ENCODE data around the gene REC8. TPM values are rescaled to one million over a fixed set of nuclear protein-coding genes. Genes with fewer than 3 reads are reported as not detected.
A peak's percentile ranks its signal among the peaks of the same experiment; 100 is the strongest.

Gene REC8
- polyA plus RNA-seq, 1 donor (not counting 4 experiments of a cell fraction or from before 2014, with no cell fraction given) = 6.3 TPM

DNA sequence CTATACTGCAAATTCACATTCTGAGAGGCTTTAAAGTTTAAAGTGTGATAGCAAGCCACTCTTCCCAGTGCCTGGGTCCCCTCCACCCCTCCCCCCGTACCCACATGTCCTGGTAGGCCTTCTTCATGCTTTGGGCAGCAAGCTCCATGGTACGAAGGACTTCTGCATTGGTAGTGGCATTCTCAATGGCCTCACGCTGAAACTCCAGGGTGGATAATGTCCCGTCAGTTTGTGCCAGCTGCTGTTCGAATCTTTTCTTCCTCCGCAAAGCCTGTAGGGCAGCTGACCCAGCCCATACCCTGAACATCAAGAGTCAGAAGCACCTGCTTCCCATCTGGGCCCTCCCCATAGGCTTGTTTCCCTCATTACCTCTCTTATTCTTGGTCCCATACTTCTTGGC lies 39.4 kb downstream of the REC8 start:
- H2AFZ ChIP-seq (ENCODE audit: control insufficient read depth, low read length) = no peak overlapping the region
- DNase-seq (ENCODE audit: low read depth, low spot score) = no peak
- no peaks in the 10 kb centered on the region for H3K9me3 ChIP-seq (ENCODE audit: control insufficient read depth, low read depth, low read length)
- H3K36me3 ChIP-seq (ENCODE audit: control insufficient read depth in 2 of 2, extremely low read depth in 1 of 2, insufficient read depth in 2 of 2, low read length in 2 of 2) = peaks cover 18 to 25% of the 10 kb centered on the region in 2 experiments
- H3K27me3 ChIP-seq (ENCODE audit: control insufficient read depth, extremely low read depth, insufficient read depth, low read length) = no peaks in the 10 kb centered on the region
- peaks cover 11% of the 10 kb centered on the region for H3K4me1 ChIP-seq (ENCODE audit: control insufficient read depth, extremely low read depth, insufficient read depth, low read length)
- H4K20me1 ChIP-seq (ENCODE audit: control insufficient read depth, extremely low read depth, insufficient read depth, low read length) = no peaks in the 10 kb centered on the region
- no peak overlapping the region for H3K4me3 ChIP-seq (ENCODE audit: control insufficient read depth in 2 of 3, extremely low read depth in 1 of 3, insufficient read depth in 2 of 3, low read depth in 1 of 3, low read length in 3 of 3)
- no peak overlapping the region for H3K4me2 ChIP-seq (ENCODE audit: control insufficient read depth, extremely low read depth, insufficient read depth, low read depth, low read length)
- H3K9me1 ChIP-seq (ENCODE audit: control insufficient read depth, extremely low read depth, insufficient read depth, low read length) = no peaks in the 10 kb centered on the region
- H3K79me2 ChIP-seq (ENCODE audit: control insufficient read depth, insufficient read depth, low read length) = peaks cover 4% of the 10 kb centered on the region
- dilution Hi-C loops (cut with MboI; ENCODE audit: extremely low pct_ligation_motif_present, low sequenced_read_pairs) = no loop called here
- FAIRE-seq = no peak
- TF ChIP-seq EZH2 (IDR thresholded peaks at IDR 0.05; ENCODE audit: low read length) = no peak
- TF ChIP-seq, protein P1, sequence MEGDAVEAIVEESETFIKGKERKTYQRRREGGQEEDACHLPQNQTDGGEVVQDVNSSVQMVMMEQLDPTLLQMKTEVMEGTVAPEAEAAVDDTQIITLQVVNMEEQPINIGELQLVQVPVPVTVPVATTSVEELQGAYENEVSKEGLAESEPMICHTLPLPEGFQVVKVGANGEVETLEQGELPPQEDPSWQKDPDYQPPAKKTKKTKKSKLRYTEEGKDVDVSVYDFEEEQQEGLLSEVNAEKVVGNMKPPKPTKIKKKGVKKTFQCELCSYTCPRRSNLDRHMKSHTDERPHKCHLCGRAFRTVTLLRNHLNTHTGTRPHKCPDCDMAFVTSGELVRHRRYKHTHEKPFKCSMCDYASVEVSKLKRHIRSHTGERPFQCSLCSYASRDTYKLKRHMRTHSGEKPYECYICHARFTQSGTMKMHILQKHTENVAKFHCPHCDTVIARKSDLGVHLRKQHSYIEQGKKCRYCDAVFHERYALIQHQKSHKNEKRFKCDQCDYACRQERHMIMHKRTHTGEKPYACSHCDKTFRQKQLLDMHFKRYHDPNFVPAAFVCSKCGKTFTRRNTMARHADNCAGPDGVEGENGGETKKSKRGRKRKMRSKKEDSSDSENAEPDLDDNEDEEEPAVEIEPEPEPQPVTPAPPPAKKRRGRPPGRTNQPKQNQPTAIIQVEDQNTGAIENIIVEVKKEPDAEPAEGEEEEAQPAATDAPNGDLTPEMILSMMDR (optimal IDR thresholded peaks at IDR 0.05 in 1 of 3, IDR thresholded peaks at IDR 0.05 in 1 of 3, conservative IDR thresholded peaks at IDR 0.05 in 1 of 3; ENCODE audit: extremely low read depth in 1 of 3, insufficient read depth in 2 of 3, low read length in 3 of 3) = no peak
- H3K27ac ChIP-seq (ENCODE audit: control insufficient read depth, insufficient read depth, low read length) = no peak overlapping the region
- no peak overlapping the region for H3K9ac ChIP-seq (ENCODE audit: control insufficient read depth, extremely low read depth, insufficient read depth, low read length)

- peak; percentile 60 for FAIRE-seq
- dilution Hi-C loops (cut with MboI; ENCODE audit: extremely low pct_ligation_motif_present, low sequenced_read_pairs) = no loop called here
These were observed 41.3 kb downstream of the REC8 start, which contains the start of gene CHMP4A for GRCh38 chr14:24212924-24213865. Gene CHMP4A (minus strand): TSS chr14:24213488. CDS start chr14:24213439, 49 bp downstream.

More at GRCh38 chr14:24212924-24213865, 41.3 kb downstream of the REC8 start, which contains the start of gene CHMP4A:
- peak within 1 kb of the TSS; percentile 59 to 85 (median 82) for H3K4me3 ChIP-seq (ENCODE audit: control insufficient read depth in 2 of 3, extremely low read depth in 1 of 3, insufficient read depth in 2 of 3, low read depth in 1 of 3, low read length in 3 of 3)
- H3K36me3 ChIP-seq (ENCODE audit: control insufficient read depth in 2 of 2, extremely low read depth in 1 of 2, insufficient read depth in 2 of 2, low read length in 2 of 2) = peaks cover 9 to 22% of the 10 kb centered on the region in 2 experiments
- H3K4me1 ChIP-seq (ENCODE audit: control insufficient read depth, extremely low read depth, insufficient read depth, low read length) = peaks cover 12% of the 10 kb centered on the region
- peak within 1 kb of the TSS; percentile 97 for H3K9ac ChIP-seq (ENCODE audit: control insufficient read depth, extremely low read depth, insufficient read depth, low read length)
- H3K9me1 ChIP-seq (ENCODE audit: control insufficient read depth, extremely low read depth, insufficient read depth, low read length) = no peaks in the 10 kb centered on the region
- peak within 1 kb of the TSS; percentile 90 for H3K4me2 ChIP-seq (ENCODE audit: control insufficient read depth, extremely low read depth, insufficient read depth, low read depth, low read length)
- H3K79me2 ChIP-seq (ENCODE audit: control insufficient read depth, insufficient read depth, low read length) = peaks cover 8% of the 10 kb centered on the region
- H2AFZ ChIP-seq (ENCODE audit: control insufficient read depth, low read length) = peak within 1 kb of the TSS; percentile 90
- no peaks in the 10 kb centered on the region for H4K20me1 ChIP-seq (ENCODE audit: control insufficient read depth, extremely low read depth, insufficient read depth, low read length)
- DNase-seq (ENCODE audit: low read depth, low spot score) = peak; percentile 90
- H3K27me3 ChIP-seq (ENCODE audit: control insufficient read depth, extremely low read depth, insufficient read depth, low read length) = no peaks in the 10 kb centered on the region
- H3K27ac ChIP-seq (ENCODE audit: control insufficient read depth, insufficient read depth, low read length) = peak within 1 kb of the TSS; percentile 97
- no peaks in the 10 kb centered on the region for H3K9me3 ChIP-seq (ENCODE audit: control insufficient read depth, low read depth, low read length)
- TF ChIP-seq EZH2 (IDR thresholded peaks at IDR 0.05; ENCODE audit: low read length) = no peak
- TF ChIP-seq, protein P1 (optimal IDR thresholded peaks at IDR 0.05 in 1 of 3, IDR thresholded peaks at IDR 0.05 in 1 of 3, conservative IDR thresholded peaks at IDR 0.05 in 1 of 3; ENCODE audit: extremely low read depth in 1 of 3, insufficient read depth in 2 of 3, low read length in 3 of 3) = peak in 1 of 3 experiments; percentile 14

Measured in keratinocyte (primary cell).